IMR-90 (cell line): ENCODE results near the gene TGM2. TPM values are rescaled to one million over a fixed set of nuclear protein-coding genes. Genes with fewer than 3 reads are reported as not detected.

Experiments used
- ATAC-seq: fragments of 200-7000 bp; cut with Tn5 transposase; 2 replicates; pipeline ENCODE4 v1.9.1; 2020; ENCODE audit warnings: low read depth, mild to moderate bottlenecking, moderate library complexity
- BruUV-seq: library from RNA; stranded (reverse); fragments of 400-500 nt; replicated peaks from 2 replicates; lab custom pipeline; 2021; lab: Mats Ljungman, UMichigan
- CTCF ChIA-PET: fragments of 300-600 bp; formaldehyde crosslinking; extraction: SDS; loops from one replicate; lab custom pipeline; 2021; ENCODE audit warnings: antibody characterized with exemption; lab: Yijun Ruan, JAX
- POLR2A ChIA-PET: fragments of 300-600 bp; sonication (Branson Sonifier 250); formaldehyde crosslinking; loops from one replicate; lab custom pipeline; 2022; ENCODE audit warnings: antibody characterized with exemption; ENCODE audit not compliant: unreplicated experiment; lab: Charles Lee
- DNase-seq: peaks from one replicate; pipeline ENCODE4 v3.0.0; 2013
- H2AFZ ChIP-seq: replicated peaks from 2 replicates; pipeline ENCODE3; 2013; ENCODE audit warnings: low read length, mild to moderate bottlenecking; ENCODE audit not compliant: poor library complexity
- H2AK5ac ChIP-seq: 2 replicates; pipeline ENCODE4 v1.6.1; 2013; ENCODE audit warnings: low read depth, low read length, inconsistent platforms
- H2AK9ac ChIP-seq: replicated peaks from 2 replicates; pipeline ENCODE3; 2013; ENCODE audit warnings: mild to moderate bottlenecking, low read depth, low read length, moderate library complexity; ENCODE audit not compliant: poor library complexity
- H2BK120ac ChIP-seq: 2 replicates; pipeline ENCODE4 v1.6.1; 2013; ENCODE audit warnings: low read depth, low read length, inconsistent platforms
- H2BK15ac ChIP-seq: 3 replicates; pipeline ENCODE4 v1.6.1; 2013; ENCODE audit warnings: low read depth, low read length, inconsistent platforms
- H2BK20ac ChIP-seq: 2 replicates; pipeline ENCODE4 v1.6.1; 2013; ENCODE audit warnings: low read depth, mild to moderate bottlenecking, inconsistent platforms, low read length, moderate library complexity
- H2BK5ac ChIP-seq: 2 replicates; pipeline ENCODE4 v1.6.1; 2013; ENCODE audit warnings: mild to moderate bottlenecking, low read depth, low read length, inconsistent platforms; ENCODE audit not compliant: poor library complexity, severe bottlenecking
- H3K14ac ChIP-seq: replicated peaks from 2 replicates; pipeline ENCODE4 v1.6.1; 2013; ENCODE audit warnings: low read depth, low read length, inconsistent platforms
- H3K18ac ChIP-seq: 2 replicates; pipeline ENCODE4 v1.6.1; 2013; ENCODE audit warnings: low read depth, low read length, control low read depth
- H3K23ac ChIP-seq: 2 replicates; pipeline ENCODE4 v1.6.1; 2013; ENCODE audit warnings: low read depth, low read length, inconsistent platforms
- H3K27ac ChIP-seq: 2 replicates; pipeline ENCODE4 v1.5.1; 2013; ENCODE audit warnings: mild to moderate bottlenecking, control low read depth, low read length; ENCODE audit not compliant: insufficient read depth
- H3K27me3 ChIP-seq: 2 replicates; pipeline ENCODE4 v1.6.1; 2013; ENCODE audit warnings: low read length; ENCODE audit not compliant: control insufficient read depth, insufficient read depth
- H3K36me3 ChIP-seq: 2 replicates; pipeline ENCODE4 v1.6.1; 2013; ENCODE audit warnings: low read length, mixed read lengths; ENCODE audit not compliant: control insufficient read depth, insufficient read depth
- H3K4ac ChIP-seq: 2 replicates; pipeline ENCODE4 v1.6.1; 2013; ENCODE audit warnings: low read depth, low read length, inconsistent platforms
- H3K4me1 ChIP-seq: 2 replicates; pipeline ENCODE4 v1.6.1; 2013; ENCODE audit warnings: low read length, mixed read lengths; ENCODE audit not compliant: control insufficient read depth, insufficient read depth
- H3K4me2 ChIP-seq: 2 replicates; pipeline ENCODE4 v1.6.1; 2013; ENCODE audit warnings: low read depth, mild to moderate bottlenecking, control low read depth, low read length, moderate library complexity
- H3K4me3 ChIP-seq: 2 replicates; pipeline ENCODE4 v1.5.1; 2013; ENCODE audit warnings: low read depth, mild to moderate bottlenecking, control low read depth, low read length, moderate library complexity; ENCODE audit not compliant: insufficient read depth
- H3K56ac ChIP-seq: 2 replicates; pipeline ENCODE4 v1.6.1; 2013; ENCODE audit warnings: low read length, inconsistent platforms; ENCODE audit not compliant: insufficient read depth; ENCODE audit errors: extremely low read depth
- H3K79me1 ChIP-seq, 2 experiments: 2 replicates each; pipeline ENCODE4 v1.6.1; 2013; ENCODE audit warnings: low read length in 2 of 2, inconsistent platforms in 1 of 2, low read depth in 1 of 2
- H3K9ac ChIP-seq: 2 replicates; pipeline ENCODE4 v1.6.1; 2013; ENCODE audit warnings: low read depth, low read length, control low read depth
- H3K9me1 ChIP-seq: 2 replicates; pipeline ENCODE4 v1.6.1; 2013; ENCODE audit warnings: low read length, inconsistent platforms; ENCODE audit not compliant: insufficient read depth
- H3K9me3 ChIP-seq: 2 replicates; pipeline ENCODE4 v1.6.1; 2013; ENCODE audit warnings: low read length; ENCODE audit not compliant: control insufficient read depth, insufficient read depth
- H4K20me1 ChIP-seq: 2 replicates; pipeline ENCODE4 v1.6.1; 2013; ENCODE audit warnings: low read length, inconsistent platforms; ENCODE audit not compliant: insufficient read depth
- H4K5ac ChIP-seq: 2 replicates; pipeline ENCODE4 v1.6.1; 2013; ENCODE audit warnings: mild to moderate bottlenecking, low read depth, low read length, control low read depth
- H4K8ac ChIP-seq, 2 experiments: 2 replicates each; pipeline ENCODE4 v1.6.1; 2013; ENCODE audit warnings: low read depth in 2 of 2, low read length in 2 of 2, control low read depth in 1 of 2, inconsistent platforms in 1 of 2
- H4K91ac ChIP-seq: 2 replicates; pipeline ENCODE4 v1.6.1; 2013; ENCODE audit warnings: low read depth, low read length, inconsistent platforms; ENCODE audit not compliant: insufficient read depth
- BHLHE40 ChIP-seq: fragments of 150-350 bp; IDR thresholded peaks from 2 replicates; pipeline ENCODE4 v1.6.1; 2016; ENCODE audit warnings: mild to moderate bottlenecking, low read depth, low read length
- CHD1 ChIP-seq: IDR thresholded peaks from 2 replicates; pipeline ENCODE4 v1.6.1; 2012; ENCODE audit warnings: low read depth, low read length, improper control_type of control experiment
- MAFK ChIP-seq: IDR thresholded peaks from 2 replicates; pipeline ENCODE4 v1.6.1; 2012; ENCODE audit warnings: low read depth, low read length, improper control_type of control experiment
- MAZ ChIP-seq: IDR thresholded peaks from 2 replicates; pipeline ENCODE4 v1.6.1; 2012; ENCODE audit warnings: low read depth, mild to moderate bottlenecking, low read length, improper control_type of control experiment, moderate library complexity, borderline replicate concordance
- MXI1 ChIP-seq: IDR thresholded peaks from 2 replicates; pipeline ENCODE4 v1.6.1; 2012; ENCODE audit warnings: low read depth, mild to moderate bottlenecking, low read length, moderate library complexity, borderline replicate concordance
- NFE2L2 ChIP-seq: fragments of 150-350 bp; IDR thresholded peaks from 2 replicates; pipeline ENCODE4 v1.6.1; 2016; ENCODE audit warnings: low read depth, mild to moderate bottlenecking, low read length
- RAD21 ChIP-seq: IDR thresholded peaks from 2 replicates; pipeline ENCODE4 v1.6.1; 2012; ENCODE audit warnings: low read length, improper control_type of control experiment
- WGBS, 2 experiments: methylation state at CpG; one replicate each; pipeline versions ENCODE4 v1.1.5 to v1.1.7; 2013; ENCODE audit warnings: missing lambda C conversion rate in 2 of 2; ENCODE audit not compliant: insufficient read length in 1 of 2; ENCODE audit errors: extremely low coverage in 2 of 2; 5-methylcytosine and 5-hydroxymethylcytosine counted together
- dilution Hi-C: fragments of 300-500 bp; cut with HindIII; formaldehyde crosslinking; loops from one replicate; pipeline ENCODE4 v1.14.3; 2018; ENCODE audit warnings: low sequenced_read_pairs; ENCODE audit not compliant: unreplicated experiment
- in situ Hi-C: fragments of 300-500 bp; cut with MboI; formaldehyde crosslinking; loops from 3 replicates; pipeline ENCODE4 v1.14.3; 2019; ENCODE audit warnings: low sequenced_read_pairs, inconsistent platforms, mixed read lengths
- intact Hi-C: fragments of 100-400 bp; cut with micrococcal nuclease; formaldehyde crosslinking; loops from 2 replicates; pipeline ENCODE4 v1.10.0; 2022
- polyA plus RNA-seq, 3 experiments: library from polyadenylated mRNA; depleted of rRNA; stranded (reverse); fragments of >200 nt; gene quantifications; 2 replicates each; pipeline ENCODE4 v1.2.3, GENCODE V29; 2012; ENCODE audit warnings: low replicate concordance in 1 of 3
- total RNA-seq: library from RNA; depleted of rRNA; stranded (reverse); fragments of >200 nt; gene quantifications from 2 replicates; pipeline ENCODE4 v1.2.3, GENCODE V29; 2012
- TF ChIP-seq, protein P1 (sequence below): fragments of 150-350 bp; IDR thresholded peaks from 2 replicates; pipeline ENCODE4 v1.6.1; 2016; ENCODE audit warnings: low read depth, mild to moderate bottlenecking, low read length, moderate library complexity, borderline replicate concordance
- TF ChIP-seq, protein P2 (sequence below): fragments of 150-350 bp; IDR thresholded peaks from 2 replicates; pipeline ENCODE4 v1.6.1; 2017; ENCODE audit warnings: mild to moderate bottlenecking, antibody characterized with exemption, low read length, low read depth

The TGM2 gene
- total and polyA plus RNA-seq, 2 of the 4 experiments (the other 2 are of a cell fraction): 239 to 268 TPM

DNA sequence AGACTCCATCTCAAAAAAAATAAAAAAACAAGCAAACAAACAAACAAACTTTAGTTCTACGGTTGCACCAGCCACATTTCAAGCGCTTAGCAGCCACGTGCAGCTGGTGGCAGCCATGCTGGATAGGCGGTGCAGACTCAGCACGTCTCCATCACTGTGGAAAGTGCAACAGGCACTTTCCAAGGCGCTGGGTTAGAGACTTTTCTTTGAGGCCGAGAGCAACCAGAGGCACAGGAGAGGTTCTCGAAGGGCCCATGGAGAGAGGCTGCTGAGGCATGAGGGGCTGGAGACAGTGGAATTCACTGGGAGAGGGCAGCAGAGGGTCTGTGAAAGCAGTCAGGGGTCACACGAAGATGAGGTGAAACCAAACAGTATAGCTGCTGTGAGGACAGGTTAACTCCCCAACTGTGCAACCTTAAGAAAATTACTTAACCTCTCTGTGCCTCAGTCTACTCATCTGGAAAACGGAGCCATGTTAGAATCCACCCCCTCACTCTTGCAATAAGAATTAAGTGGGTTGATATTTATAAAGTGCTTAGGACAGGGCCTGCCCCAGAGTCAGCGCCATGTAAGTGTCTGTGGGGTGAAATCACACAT is 27.5 kb downstream of the TGM2 start:
- CTCF ChIA-PET: no interaction called here
- TF ChIP-seq BHLHE40: no peak
- no peak for TF ChIP-seq MAFK
- no peak for TF ChIP-seq CHD1
- TF ChIP-seq, protein P1, sequence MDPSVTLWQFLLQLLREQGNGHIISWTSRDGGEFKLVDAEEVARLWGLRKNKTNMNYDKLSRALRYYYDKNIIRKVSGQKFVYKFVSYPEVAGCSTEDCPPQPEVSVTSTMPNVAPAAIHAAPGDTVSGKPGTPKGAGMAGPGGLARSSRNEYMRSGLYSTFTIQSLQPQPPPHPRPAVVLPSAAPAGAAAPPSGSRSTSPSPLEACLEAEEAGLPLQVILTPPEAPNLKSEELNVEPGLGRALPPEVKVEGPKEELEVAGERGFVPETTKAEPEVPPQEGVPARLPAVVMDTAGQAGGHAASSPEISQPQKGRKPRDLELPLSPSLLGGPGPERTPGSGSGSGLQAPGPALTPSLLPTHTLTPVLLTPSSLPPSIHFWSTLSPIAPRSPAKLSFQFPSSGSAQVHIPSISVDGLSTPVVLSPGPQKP: no peak
- TF ChIP-seq MXI1: no peak
- TF ChIP-seq MAZ: no peak
- TF ChIP-seq RAD21: no peak
- TF ChIP-seq, protein P2, sequence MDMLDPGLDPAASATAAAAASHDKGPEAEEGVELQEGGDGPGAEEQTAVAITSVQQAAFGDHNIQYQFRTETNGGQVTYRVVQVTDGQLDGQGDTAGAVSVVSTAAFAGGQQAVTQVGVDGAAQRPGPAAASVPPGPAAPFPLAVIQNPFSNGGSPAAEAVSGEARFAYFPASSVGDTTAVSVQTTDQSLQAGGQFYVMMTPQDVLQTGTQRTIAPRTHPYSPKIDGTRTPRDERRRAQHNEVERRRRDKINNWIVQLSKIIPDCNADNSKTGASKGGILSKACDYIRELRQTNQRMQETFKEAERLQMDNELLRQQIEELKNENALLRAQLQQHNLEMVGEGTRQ: no peak
- TF ChIP-seq NFE2L2: no peak
- Histone ChIP-seq H3K9me3 (no peaks in the 10 kb centered on the region), H3K27me3 (no peaks in the 10 kb centered on the region), H3K4me2 (no peak overlapping the region), H2BK15ac (no peak overlapping the region), H3K4me1 (peaks cover 7% of the 10 kb centered on the region), H4K5ac (no peak overlapping the region), H2BK20ac (no peak overlapping the region), H3K4me3 (no peak overlapping the region), H2AK5ac (no peak overlapping the region), H4K91ac (no peak overlapping the region), H3K9me1 (peaks cover 20% of the 10 kb centered on the region), H3K23ac (no peak overlapping the region), H3K4ac (no peak overlapping the region), H3K18ac (no peak overlapping the region), H2AFZ (no peak overlapping the region), H3K9ac (no peak overlapping the region), H4K20me1 (no peaks in the 10 kb centered on the region), H3K27ac (no peak overlapping the region), H3K79me1 (peaks cover 0 to 14% of the 10 kb centered on the region in 2 experiments; a peak in 2 of 4 replicates), H2BK120ac (no peak overlapping the region), H3K36me3 (peaks cover 73% of the 10 kb centered on the region), H3K14ac (no peak overlapping the region), H3K56ac (no peak overlapping the region), H4K8ac (no peak overlapping the region), H2BK5ac (no peak overlapping the region), H2AK9ac (no peak overlapping the region)
- POLR2A ChIA-PET: no interaction called here
- ATAC-seq (no peak), DNase-seq (no peak)
- dilution Hi-C loops (no loop called here), intact Hi-C loops (no loop called here), in situ Hi-C loops (no loop called here)
- 94% methylated on average over 5 of the region's 11 CpGs; no CpG with 5 or more reads in 1 of the 2 experiments for WGBS, 2 experiments
- no TSS peak for BruUV-seq
